ENCODE results near the gene LCE1C.

Gene LCE1C

GRCh38 chr1:152806576-152806975 lies at the start of gene LCE1C:
Gene LCE1C (minus strand): TSS chr1:152806651. CDS start chr1:152805478, 1,173 bp downstream.
- no peak within 1 kb of the TSS for H3K4me3 Mint-ChIP-seq
- CTCF ChIA-PET, result no interaction called here
- no peak for DNase-seq

DNA sequence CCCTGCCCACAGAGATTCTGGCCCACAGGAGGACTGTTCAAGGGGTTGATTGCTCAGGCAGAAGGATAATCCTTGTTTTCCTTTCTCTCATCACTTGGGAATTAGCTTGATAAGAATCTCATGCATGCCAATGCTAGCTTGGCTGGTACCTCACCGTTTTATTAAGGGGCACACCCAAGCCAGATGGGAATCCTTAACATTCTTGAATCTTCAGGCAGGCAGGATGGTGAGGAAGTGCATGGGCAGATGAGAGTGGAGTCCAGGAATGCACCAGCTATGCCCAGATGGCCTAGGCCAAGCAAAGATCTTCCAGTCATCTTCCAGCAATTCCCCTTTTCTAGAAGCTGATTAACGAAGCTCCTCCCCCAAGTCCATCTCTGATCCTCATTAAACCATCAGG lies 49.2 kb upstream of the LCE1C start:
- Mint-ChIP-seq H3K27ac (no peak overlapping the region), H3K4me3 (no peak overlapping the region), H3K36me3 (no peaks in the 10 kb centered on the region), H3K27me3 (no peaks in the 10 kb centered on the region), H3K4me1 (no peaks in the 10 kb centered on the region), H3K9me3 (no peaks in the 10 kb centered on the region)
- no peak for DNase-seq
- CTCF ChIA-PET, result no interaction called here

More at GRCh38 chr1:152806576-152806975, at the start of gene LCE1C:
- peaks cover 18% of the 10 kb centered on the region for H3K27me3 Mint-ChIP-seq
- no peaks in the 10 kb centered on the region for H3K36me3 Mint-ChIP-seq
- H3K27ac Mint-ChIP-seq, result peak within 1 kb of the TSS; percentile 4
- H3K9me3 Mint-ChIP-seq, result no peaks in the 10 kb centered on the region
- no peaks in the 10 kb centered on the region for H3K4me1 Mint-ChIP-seq

DNA sequence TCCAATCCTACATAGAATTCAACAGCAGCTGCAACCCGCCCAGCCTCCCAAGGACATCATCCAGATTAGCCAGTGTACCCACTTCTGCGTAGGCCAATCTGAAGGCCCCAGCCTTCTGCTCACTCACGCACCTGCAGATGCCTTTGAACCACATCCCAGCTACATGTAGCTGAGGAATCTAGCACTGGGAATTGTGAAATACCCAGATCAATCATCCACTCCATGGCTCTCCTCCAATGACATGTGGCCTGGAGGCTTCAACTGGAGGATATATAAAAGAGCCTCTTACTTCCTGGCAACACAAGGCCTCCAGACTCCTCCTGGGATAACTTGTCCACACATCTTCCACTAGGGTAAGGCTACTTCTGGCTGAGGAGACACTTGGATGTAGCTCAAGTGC lies 36.1 kb upstream of the LCE1C start, which contains the start of gene LCE6A:
LCE6A (plus strand) TSS at position 301 of the 400 bp plus-strand sequence. CDS start 665 bp downstream, outside the sequence.
- H3K36me3 Mint-ChIP-seq, result no peaks in the 10 kb centered on the region
- H3K9me3 Mint-ChIP-seq, result no peaks in the 10 kb centered on the region
- no peak within 1 kb of the TSS for H3K4me3 Mint-ChIP-seq
- H3K27ac Mint-ChIP-seq, result no peak within 1 kb of the TSS
- peaks cover 10% of the 10 kb centered on the region for H3K27me3 Mint-ChIP-seq
- no peaks in the 10 kb centered on the region for H3K4me1 Mint-ChIP-seq
- CTCF ChIA-PET, result no interaction called here
- no peak for DNase-seq

GRCh38 chr1:152836870-152837269 lies 30.4 kb upstream of the LCE1C start:
- Mint-ChIP-seq H3K27me3 (peaks cover 8% of the 10 kb centered on the region), H3K4me3 (no peak overlapping the region), H3K36me3 (no peaks in the 10 kb centered on the region), H3K9me3 (no peaks in the 10 kb centered on the region), H3K27ac (no peak overlapping the region), H3K4me1 (no peaks in the 10 kb centered on the region)
- CTCF ChIA-PET, result interaction anchor here (0.7 kb wide), 1 partner anchor 13 kb away, joined by 3 read pairs; no protein-coding TSS in a partner anchor
- no peak for DNase-seq

DNA sequence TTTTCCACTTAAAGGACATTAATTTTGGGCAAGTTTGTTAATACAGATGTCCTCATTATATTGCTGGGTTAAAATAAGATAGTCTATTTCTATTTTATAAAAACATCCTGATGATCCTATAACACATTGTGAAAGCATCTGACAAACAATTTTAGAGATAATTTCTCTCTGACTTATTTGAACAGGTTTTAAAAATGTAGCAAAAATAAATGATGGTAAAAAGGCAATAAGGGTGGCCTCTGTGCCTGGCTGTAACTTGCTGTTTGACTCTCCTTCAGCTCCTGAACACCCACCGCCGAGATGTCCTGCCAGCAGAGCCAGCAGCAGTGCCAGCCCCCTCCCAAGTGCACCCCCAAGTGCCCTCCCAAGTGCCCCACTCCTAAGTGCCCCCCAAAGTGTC lies 20.7 kb upstream of the LCE1C start, which contains the start of gene LCE1A:
LCE1A (plus strand) TSS at position 301 of the 400 bp plus-strand sequence; CDS start at position 301, 0 bp downstream.
- no peak within 1 kb of the TSS for H3K4me3 Mint-ChIP-seq
- no peak for DNase-seq
- H3K4me1 Mint-ChIP-seq, result no peaks in the 10 kb centered on the region
- no peak within 1 kb of the TSS for H3K27ac Mint-ChIP-seq
- no peaks in the 10 kb centered on the region for H3K9me3 Mint-ChIP-seq
- H3K27me3 Mint-ChIP-seq, result peaks cover 11% of the 10 kb centered on the region
- H3K36me3 Mint-ChIP-seq, result no peaks in the 10 kb centered on the region
- CTCF ChIA-PET, result no interaction called here

DNA sequence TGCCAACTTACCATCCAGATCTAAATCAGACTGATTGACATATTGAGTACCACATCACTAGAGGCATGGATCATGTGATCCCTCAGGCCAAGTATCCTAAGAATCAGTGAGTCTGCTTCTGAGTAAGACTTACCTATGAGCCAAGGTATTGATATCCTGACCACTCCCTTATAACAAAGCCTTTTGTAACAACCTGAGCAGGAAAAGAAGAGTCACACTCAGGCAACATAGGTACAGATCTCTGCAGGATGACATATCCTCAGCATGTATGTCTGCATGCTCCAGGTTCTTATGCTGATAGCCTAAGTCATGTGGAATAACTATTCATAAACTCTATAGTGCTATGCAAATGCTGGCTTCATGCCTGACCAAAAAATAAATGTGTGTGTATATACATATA lies 18.5 kb upstream of the LCE1C start:
- no peaks in the 10 kb centered on the region for H3K36me3 Mint-ChIP-seq
- H3K9me3 Mint-ChIP-seq, result no peaks in the 10 kb centered on the region
- no peak overlapping the region for H3K27ac Mint-ChIP-seq
- no peak for DNase-seq
- H3K4me3 Mint-ChIP-seq, result no peak overlapping the region
- CTCF ChIA-PET, result no interaction called here
- no peaks in the 10 kb centered on the region for H3K4me1 Mint-ChIP-seq
- peaks cover 11% of the 10 kb centered on the region for H3K27me3 Mint-ChIP-seq

DNA sequence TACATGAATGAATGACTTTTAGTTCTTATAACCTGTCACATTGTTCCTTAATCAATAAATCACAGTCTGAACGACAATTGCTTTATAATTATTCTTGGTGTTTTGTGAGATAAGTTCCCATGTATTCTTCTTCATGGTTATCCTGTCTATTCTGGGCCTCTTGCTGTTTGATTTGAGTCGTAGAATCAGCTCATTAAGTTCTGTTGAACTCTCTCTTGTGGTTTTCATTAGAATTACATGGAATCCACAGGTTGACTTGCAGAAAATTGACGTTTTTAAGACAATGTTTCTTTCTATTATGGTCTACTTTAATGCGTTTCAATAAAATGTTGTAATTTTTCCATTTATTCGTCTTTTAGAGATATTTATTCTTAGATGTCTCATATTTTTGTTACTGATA lies 16.8 kb upstream of the LCE1C start:
- H3K36me3 Mint-ChIP-seq, result no peaks in the 10 kb centered on the region
- no peak overlapping the region for H3K27ac Mint-ChIP-seq
- H3K4me1 Mint-ChIP-seq, result no peaks in the 10 kb centered on the region
- H3K9me3 Mint-ChIP-seq, result no peaks in the 10 kb centered on the region
- no peak overlapping the region for H3K4me3 Mint-ChIP-seq
- CTCF ChIA-PET, result no interaction called here
- DNase-seq, result no peak
- peaks cover 11% of the 10 kb centered on the region for H3K27me3 Mint-ChIP-seq

GRCh38 chr1:152817309-152817708 lies 10.9 kb upstream of the LCE1C start:
- CTCF ChIA-PET, result no interaction called here
- no peak for DNase-seq
- Mint-ChIP-seq H3K4me1 (no peaks in the 10 kb centered on the region), H3K4me3 (no peak overlapping the region), H3K27me3 (peaks cover 3% of the 10 kb centered on the region), H3K27ac (no peak overlapping the region), H3K36me3 (no peaks in the 10 kb centered on the region), H3K9me3 (no peaks in the 10 kb centered on the region)

- Mint-ChIP-seq H3K27me3 (peaks cover 9% of the 10 kb centered on the region), H3K4me3 (no peak within 1 kb of the TSS), H3K9me3 (no peaks in the 10 kb centered on the region), H3K4me1 (no peaks in the 10 kb centered on the region), H3K36me3 (no peaks in the 10 kb centered on the region), H3K27ac (no peak within 1 kb of the TSS)
- no peak for DNase-seq
- CTCF ChIA-PET, result no interaction called here
Measured at GRCh38 chr1:152811671-152812070, 5.2 kb upstream of the LCE1C start, which contains the start of gene LCE1B. Gene LCE1B (plus strand): TSS chr1:152811971. CDS start chr1:152812447, 476 bp downstream.

DNA sequence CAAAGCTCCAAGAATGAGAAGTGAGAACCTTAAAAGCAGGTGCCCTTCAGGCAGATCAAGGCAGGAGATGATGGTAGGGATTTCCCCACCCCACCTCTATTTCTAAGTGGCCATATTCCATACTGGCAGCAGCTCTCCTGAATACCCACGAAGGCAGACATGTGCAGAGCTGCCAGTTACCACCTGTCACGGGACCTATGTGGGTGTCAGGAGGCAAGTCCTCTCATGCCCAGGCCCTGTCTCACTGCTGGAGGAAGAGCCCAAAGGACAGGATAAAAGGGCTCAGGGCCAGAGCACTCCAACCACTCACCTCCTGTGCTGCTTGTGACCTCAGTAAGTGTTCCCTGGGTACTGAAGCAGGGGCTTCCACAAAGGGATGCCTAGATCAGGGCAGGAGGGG lies 4.6 kb upstream of the LCE1C start:
- CTCF ChIA-PET, result no interaction called here
- Mint-ChIP-seq H3K4me3 (no peak overlapping the region), H3K27me3 (peaks cover 13% of the 10 kb centered on the region), H3K27ac (no peak overlapping the region), H3K36me3 (no peaks in the 10 kb centered on the region), H3K4me1 (no peaks in the 10 kb centered on the region), H3K9me3 (no peaks in the 10 kb centered on the region)
- DNase-seq, result no peak

DNA sequence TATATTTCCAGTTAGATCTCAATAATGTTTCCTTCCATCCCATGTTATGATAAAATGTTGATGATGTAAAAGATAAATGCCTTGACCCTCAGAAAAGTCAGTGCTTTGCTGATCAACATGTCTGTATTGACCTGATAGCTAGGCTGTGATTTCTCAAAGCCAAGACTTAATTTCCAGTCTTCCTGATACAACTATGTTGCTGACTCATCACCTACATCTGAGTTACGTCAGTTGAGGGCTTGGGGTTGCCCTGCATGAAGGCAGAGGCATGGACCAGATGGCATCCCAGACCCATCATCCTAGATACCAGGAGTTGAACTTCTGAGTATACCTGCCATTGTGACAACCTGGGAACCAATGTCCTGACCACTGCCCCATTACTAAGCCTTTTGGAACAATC lies 5.1 kb downstream of the LCE1C start:
- no peak overlapping the region for H3K4me3 Mint-ChIP-seq
- H3K9me3 Mint-ChIP-seq, result no peaks in the 10 kb centered on the region
- CTCF ChIA-PET, result no interaction called here
- no peak overlapping the region for H3K27ac Mint-ChIP-seq
- peaks cover 26% of the 10 kb centered on the region for H3K27me3 Mint-ChIP-seq
- no peak for DNase-seq
- H3K4me1 Mint-ChIP-seq, result no peaks in the 10 kb centered on the region
- H3K36me3 Mint-ChIP-seq, result no peaks in the 10 kb centered on the region

- no peaks in the 10 kb centered on the region for H3K4me1 Mint-ChIP-seq
- no peak within 1 kb of the TSS for H3K27ac Mint-ChIP-seq
- H3K36me3 Mint-ChIP-seq, result no peaks in the 10 kb centered on the region
- H3K27me3 Mint-ChIP-seq, result peaks cover 12% of the 10 kb centered on the region
- CTCF ChIA-PET, result no interaction called here
- H3K4me3 Mint-ChIP-seq, result no peak within 1 kb of the TSS
- no peaks in the 10 kb centered on the region for H3K9me3 Mint-ChIP-seq
- DNase-seq, result no peak
Measured at GRCh38 chr1:152796421-152796820, 10.0 kb downstream of the LCE1C start, which contains the start of gene LCE1D. Gene LCE1D (plus strand): TSS chr1:152796721. CDS start chr1:152797795, 1,074 bp downstream.

GRCh38 chr1:152795686-152796085 lies 10.8 kb downstream of the LCE1C start:
- CTCF ChIA-PET, result no interaction called here
- no peaks in the 10 kb centered on the region for H3K9me3 Mint-ChIP-seq

DNA sequence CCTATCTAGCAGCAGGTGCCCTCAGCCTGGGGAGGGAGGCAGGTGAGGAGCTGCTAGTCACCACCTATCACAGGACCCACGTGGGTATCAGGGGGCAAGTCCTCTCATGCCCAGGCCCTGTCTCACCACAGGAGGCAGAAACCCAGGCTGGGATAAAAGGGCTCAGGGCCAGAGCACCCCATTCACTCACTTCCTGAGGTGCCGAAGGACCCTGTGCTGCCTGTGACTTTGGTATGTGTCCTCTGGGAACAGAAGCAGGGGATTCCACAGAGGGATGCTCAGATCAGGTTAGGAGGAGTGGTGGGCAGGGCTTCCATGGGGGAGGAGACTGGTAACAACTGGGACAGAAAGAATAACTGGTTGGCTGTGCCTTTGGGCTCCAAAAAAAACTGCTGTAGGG lies 20.4 kb downstream of the LCE1C start, which contains the start of gene LCE1E:
LCE1E (plus strand) TSS at position 181 of the 400 bp plus-strand sequence. CDS start 1,043 bp downstream, outside the sequence.
- Mint-ChIP-seq H3K4me1 (no peaks in the 10 kb centered on the region), H3K27me3 (peaks cover 17% of the 10 kb centered on the region), H3K27ac (no peak within 1 kb of the TSS), H3K9me3 (no peaks in the 10 kb centered on the region), H3K36me3 (no peaks in the 10 kb centered on the region), H3K4me3 (no peak within 1 kb of the TSS)
- DNase-seq, result no peak
- CTCF ChIA-PET, result no interaction called here

More at GRCh38 chr1:152795686-152796085, 10.8 kb downstream of the LCE1C start:
- Mint-ChIP-seq H3K36me3 (no peaks in the 10 kb centered on the region), H3K4me1 (no peaks in the 10 kb centered on the region), H3K4me3 (no peak overlapping the region), H3K27ac (no peak overlapping the region), H3K27me3 (peaks cover 11% of the 10 kb centered on the region)
- no peak for DNase-seq

- CTCF ChIA-PET, result no interaction called here
- no peaks in the 10 kb centered on the region for H3K9me3 Mint-ChIP-seq
Measured at GRCh38 chr1:152783095-152783494, 23.4 kb downstream of the LCE1C start.

More at GRCh38 chr1:152783095-152783494, 23.4 kb downstream of the LCE1C start:
- Mint-ChIP-seq H3K4me1 (no peaks in the 10 kb centered on the region), H3K36me3 (no peaks in the 10 kb centered on the region), H3K27me3 (peaks cover 16% of the 10 kb centered on the region), H3K27ac (no peak overlapping the region), H3K4me3 (no peak overlapping the region)
- DNase-seq, result no peak
